ENCODE measurements around the gene LAMA5. TPM values are rescaled to one million over a fixed set of nuclear protein-coding genes. Genes with fewer than 3 reads are reported as not detected.

The LAMA5 gene
- total RNA-seq, 1 experiment from 2014 or later: 81.2 TPM

- no peak for DNase-seq (ENCODE audit: low spot score)
Observed at GRCh38 chr20:62328684-62329388, 38.3 kb downstream of the LAMA5 start.

GRCh38 chr20:62327726-62328495 lies 39.2 kb downstream of the LAMA5 start:
- no peak for DNase-seq (ENCODE audit: low spot score)

- no peak for DNase-seq (ENCODE audit: low spot score)
Observed at GRCh38 chr20:62326959-62327725, 40.0 kb downstream of the LAMA5 start.

- DNase-seq (ENCODE audit: low spot score): no peak
Observed at GRCh38 chr20:62326559-62326958, 40.6 kb downstream of the LAMA5 start.

GRCh38 chr20:62325172-62325905 lies 41.8 kb downstream of the LAMA5 start:
- no peak for DNase-seq (ENCODE audit: low spot score)

- no peak for DNase-seq (ENCODE audit: low spot score)
Observed at GRCh38 chr20:62323980-62324906, 42.9 kb downstream of the LAMA5 start.

GRCh38 chr20:62323146-62323979 lies 43.7 kb downstream of the LAMA5 start:
- DNase-seq (ENCODE audit: low spot score): no peak

GRCh38 chr20:62322492-62323041 lies 44.5 kb downstream of the LAMA5 start:
- DNase-seq (ENCODE audit: low spot score): no peak

- no peak for DNase-seq (ENCODE audit: low spot score)
Observed at GRCh38 chr20:62321975-62322374, 45.1 kb downstream of the LAMA5 start.

GRCh38 chr20:62321521-62321948 lies 45.6 kb downstream of the LAMA5 start:
- no peak for DNase-seq (ENCODE audit: low spot score)

GRCh38 chr20:62320581-62321354 lies 46.3 kb downstream of the LAMA5 start:
- no peak for DNase-seq (ENCODE audit: low spot score)

- DNase-seq (ENCODE audit: low spot score): no peak
Observed at GRCh38 chr20:62319346-62319909, 47.7 kb downstream of the LAMA5 start.

- DNase-seq (ENCODE audit: low spot score): no peak
Observed at GRCh38 chr20:62318400-62319345, 48.4 kb downstream of the LAMA5 start.

- DNase-seq (ENCODE audit: low spot score): no peak
Observed at GRCh38 chr20:62317167-62317655, 49.9 kb downstream of the LAMA5 start.

GRCh38 chr20:62316331-62317166 lies 50.6 kb downstream of the LAMA5 start:
- no peak for DNase-seq (ENCODE audit: low spot score)

- no peak for DNase-seq (ENCODE audit: low spot score)
Observed at GRCh38 chr20:62315773-62316172, 51.3 kb downstream of the LAMA5 start.
